Measurements from ENCODE around the gene HCN1. TPM values are rescaled to one million over a fixed set of nuclear protein-coding genes. Genes with fewer than 3 reads are reported as not detected.

HCN1 gene
- not detected in 5 replicates for total RNA-seq (2022; extraction: Qiagen RNA extraction)

GRCh38 chr5:45696206-45696836 lies at the start of gene HCN1:
TSS of gene HCN1 (minus strand) at chr5:45696380.

